Mucosa of rectum (tissue), 2 donors: ENCODE measurements around the gene RNF167.
A peak's percentile ranks its signal among the peaks of the same experiment; 100 is the strongest.
"Not testable (repeated sequence)": the region's sequence is repeated elsewhere in the genome, so short reads cannot be mapped to it uniquely, and the experiment has no call there.

Experiments used
- H3K27ac ChIP-seq, 2 donors: one replicate each; pipeline ENCODE4 v1.7.0; 2013; ENCODE audit warnings: inconsistent platforms in 2 of 2, low read depth in 2 of 2, low read length in 2 of 2
- H3K27me3 ChIP-seq, 2 donors: one replicate each; pipeline ENCODE4 v1.7.0; 2013; ENCODE audit warnings: low read length in 2 of 2; ENCODE audit not compliant: control insufficient read depth in 2 of 2, insufficient read depth in 2 of 2
- H3K36me3 ChIP-seq, 2 donors: one replicate each; pipeline ENCODE4 v1.7.0; 2013; ENCODE audit warnings: low read length in 2 of 2; ENCODE audit not compliant: control insufficient read depth in 2 of 2, insufficient read depth in 2 of 2
- H3K4me1 ChIP-seq, 2 donors: one replicate each; pipeline ENCODE4 v1.7.0; 2013; ENCODE audit warnings: low read length in 2 of 2, mild to moderate bottlenecking in 1 of 2; ENCODE audit not compliant: control insufficient read depth in 2 of 2, insufficient read depth in 2 of 2
- H3K4me3 ChIP-seq, 2 donors: one replicate each; pipeline ENCODE4 v1.7.0; 2013; ENCODE audit warnings: low read length in 2 of 2
- H3K9ac ChIP-seq, 2 donors: one replicate each; pipeline ENCODE4 v1.7.0; 2013; ENCODE audit warnings: low read length in 2 of 2, low read depth in 1 of 2, mild to moderate bottlenecking in 1 of 2
- H3K9me3 ChIP-seq, 2 donors: one replicate each; pipeline ENCODE4 v1.7.0; 2013; ENCODE audit warnings: low read length in 2 of 2; ENCODE audit not compliant: control insufficient read depth in 2 of 2
- donor health status: healthy.
- donor health status: Normal muscosa, but diverticular disease.

The RNF167 gene

DNA sequence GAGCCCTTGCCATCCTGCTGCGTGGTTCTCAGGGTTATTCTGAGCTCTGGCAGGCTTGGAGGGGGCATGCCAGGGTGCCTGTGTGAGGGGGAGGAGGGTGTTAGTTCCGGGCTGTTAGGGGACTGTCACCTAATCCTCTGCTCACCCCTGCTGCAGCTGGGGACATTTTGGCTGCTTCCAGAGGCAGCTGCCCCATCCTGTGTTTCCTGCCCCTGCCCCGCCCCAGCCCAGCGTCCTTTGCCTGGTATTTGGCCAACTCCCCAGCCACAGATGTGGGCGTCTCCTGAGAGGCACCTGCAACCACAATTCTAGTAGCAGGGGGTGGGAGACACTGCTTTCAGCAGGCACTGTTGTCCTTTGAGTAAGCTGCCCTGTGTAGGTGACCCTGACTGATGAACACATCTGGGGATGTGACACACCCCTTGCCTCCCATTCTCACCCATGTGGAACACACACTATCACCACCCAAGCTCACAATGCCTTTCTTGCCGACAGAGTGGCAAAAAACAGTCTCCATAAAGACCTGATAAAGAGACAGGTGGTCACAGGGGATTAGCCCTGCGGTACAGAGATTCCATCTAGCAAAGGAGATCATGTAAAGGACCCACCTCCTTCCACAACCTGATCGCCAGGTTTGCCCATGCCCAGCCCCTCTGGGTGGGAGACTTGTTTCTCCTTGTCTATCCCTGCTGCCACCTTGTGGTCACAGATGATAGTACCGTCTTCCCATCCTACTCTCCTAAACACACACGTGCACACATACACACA lies 36.8 kb upstream of the RNF167 start, which contains the start of gene CHRNE:
Gene CHRNE (minus strand): TSS at position 48 of the 768 bp plus-strand sequence. CDS start 35 bp downstream, at position 13.
- Histone ChIP-seq H3K9ac (no peak within 1 kb of the TSS), H3K9me3 (no peaks in the 10 kb centered on the region), H3K4me3 (peak within 1 kb of the TSS in 1 of 2 donors; percentile 45), H3K36me3 (no peaks in the 10 kb centered on the region), H3K27me3 (peaks cover 4 to 13% of the 10 kb centered on the region in 2 donors), H3K27ac (peak within 1 kb of the TSS in 1 of 2 donors; percentile 44), H3K4me1 (peaks cover 21 to 29% of the 10 kb centered on the region in 2 donors)

DNA sequence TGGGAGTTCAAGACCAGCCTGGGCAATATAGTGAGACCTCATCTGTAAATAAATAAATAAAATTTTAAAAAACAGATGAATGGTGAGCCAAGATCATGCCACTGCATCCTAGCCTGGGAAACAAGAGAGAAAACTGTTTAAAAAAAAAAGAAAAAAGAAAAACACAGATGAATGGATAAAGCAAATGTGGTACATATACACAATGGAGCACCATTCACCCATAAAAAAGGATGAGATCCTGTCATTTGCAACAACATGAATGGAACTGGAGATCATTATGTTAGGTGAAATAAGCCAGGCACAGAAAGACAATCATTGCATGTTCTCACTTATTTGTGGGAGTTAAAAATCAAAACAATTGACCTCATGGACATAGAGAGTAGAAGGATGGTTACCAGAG lies 33.4 kb upstream of the RNF167 start:
- not testable (repeated sequence) for H3K27me3 ChIP-seq, H3K9me3 ChIP-seq, H3K36me3 ChIP-seq, H3K9ac ChIP-seq, H3K27ac ChIP-seq, H3K4me3 ChIP-seq
- H3K4me1 ChIP-seq = peaks cover 15 to 19% of the 10 kb centered on the region in 2 donors

DNA sequence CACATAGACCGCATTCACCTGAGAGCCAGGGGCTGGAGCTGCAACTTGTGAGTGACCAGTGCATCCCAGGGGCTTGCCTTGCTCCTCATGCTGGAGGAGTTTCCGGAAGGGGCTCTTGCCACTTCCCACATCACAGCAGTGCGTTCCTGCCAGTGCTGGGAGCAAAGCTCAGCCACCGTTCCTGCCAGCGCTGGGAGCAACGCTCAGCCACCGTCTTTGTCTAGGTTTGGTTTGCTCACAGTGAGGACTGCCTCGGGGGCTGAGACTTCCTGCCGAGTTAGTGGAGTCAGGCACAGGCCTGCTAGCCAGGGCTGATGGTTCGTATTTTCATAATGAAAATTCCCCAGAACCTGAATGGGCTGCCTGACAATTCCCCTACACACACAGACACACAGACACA lies 31.8 kb upstream of the RNF167 start:
- H3K36me3 ChIP-seq = no peaks in the 10 kb centered on the region
- H3K9ac ChIP-seq = peak overlapping the region in 1 of 2 donors; percentile 42
- H3K27me3 ChIP-seq = peaks cover 0 to 8% of the 10 kb centered on the region in 2 donors
- H3K27ac ChIP-seq = peak overlapping the region in 1 of 2 donors; percentile 50
- H3K4me3 ChIP-seq = no peak overlapping the region
- peaks cover 10 to 12% of the 10 kb centered on the region in 2 donors for H3K4me1 ChIP-seq
- no peaks in the 10 kb centered on the region for H3K9me3 ChIP-seq

DNA sequence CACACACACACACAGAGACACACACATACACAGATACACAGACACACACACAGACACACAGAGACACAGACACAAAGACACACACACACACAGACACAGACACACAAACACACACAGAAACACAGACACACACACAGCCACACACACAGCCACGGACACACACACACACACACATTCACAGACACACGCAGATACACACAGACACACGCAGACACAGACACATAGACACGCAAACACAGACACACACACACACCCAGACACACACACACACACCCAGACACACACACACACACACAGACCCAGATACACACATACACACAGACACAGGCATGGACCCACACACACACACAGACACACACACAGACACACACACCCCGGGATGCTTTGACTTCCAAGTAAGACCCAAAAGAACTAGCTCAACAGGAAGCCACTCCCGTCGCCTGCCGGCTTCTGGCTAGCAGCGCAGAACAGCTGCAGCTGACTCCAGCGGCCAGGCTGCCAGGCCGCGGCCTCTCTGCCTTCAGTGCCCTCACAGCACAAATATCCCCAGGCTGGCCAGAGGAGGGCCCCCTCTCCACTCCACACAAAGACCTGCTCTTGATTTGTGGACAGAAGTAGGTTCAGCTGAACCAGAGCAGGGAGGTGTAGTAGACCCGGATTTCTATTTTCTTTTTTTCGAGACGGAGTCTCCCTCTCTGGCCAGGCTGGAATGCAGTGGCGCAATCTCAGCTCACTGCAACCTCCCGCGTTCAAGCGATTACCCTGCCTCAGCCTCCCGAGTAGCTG lies 31.2 kb upstream of the RNF167 start:
- Histone ChIP-seq H3K27ac (peak overlapping the region; percentile 13 to 50), H3K4me3 (peak overlapping the region; percentile 3 to 38)

DNA sequence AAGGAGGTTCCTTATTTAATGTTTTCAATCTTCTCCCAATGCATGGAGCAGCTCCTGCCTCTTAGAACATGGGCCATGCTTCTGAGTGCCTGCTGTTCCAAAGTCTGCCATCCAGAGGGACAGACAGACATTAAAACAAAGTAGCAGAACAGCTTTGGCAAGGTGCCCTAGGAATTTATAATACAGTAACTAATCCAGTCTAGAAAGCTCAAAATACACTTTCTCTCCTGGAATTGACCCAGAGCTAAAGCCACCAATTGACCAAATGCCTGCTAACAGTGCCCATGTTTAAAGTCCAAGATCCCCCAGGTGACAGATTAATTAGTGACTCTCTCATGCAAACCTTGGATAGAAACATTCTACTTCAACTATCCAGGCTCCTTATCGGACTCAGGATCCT lies 26.1 kb upstream of the RNF167 start:
- no peak overlapping the region for H3K27ac ChIP-seq
- H3K36me3 ChIP-seq = no peaks in the 10 kb centered on the region
- no peak overlapping the region for H3K9ac ChIP-seq
- H3K4me1 ChIP-seq = peaks cover 2% of the 10 kb centered on the region in 2 donors
- H3K9me3 ChIP-seq = no peaks in the 10 kb centered on the region
- no peaks in the 10 kb centered on the region for H3K27me3 ChIP-seq
- no peak overlapping the region for H3K4me3 ChIP-seq

More for the DNA sequence above, 31.2 kb upstream of the RNF167 start:
- Histone ChIP-seq H3K9me3 (no peaks in the 10 kb centered on the region), H3K9ac (peak overlapping the region; percentile 32 to 42), H3K4me1 (peaks cover 7 to 9% of the 10 kb centered on the region in 2 donors), H3K36me3 (no peaks in the 10 kb centered on the region), H3K27me3 (peaks cover 0 to 8% of the 10 kb centered on the region in 2 donors)

DNA sequence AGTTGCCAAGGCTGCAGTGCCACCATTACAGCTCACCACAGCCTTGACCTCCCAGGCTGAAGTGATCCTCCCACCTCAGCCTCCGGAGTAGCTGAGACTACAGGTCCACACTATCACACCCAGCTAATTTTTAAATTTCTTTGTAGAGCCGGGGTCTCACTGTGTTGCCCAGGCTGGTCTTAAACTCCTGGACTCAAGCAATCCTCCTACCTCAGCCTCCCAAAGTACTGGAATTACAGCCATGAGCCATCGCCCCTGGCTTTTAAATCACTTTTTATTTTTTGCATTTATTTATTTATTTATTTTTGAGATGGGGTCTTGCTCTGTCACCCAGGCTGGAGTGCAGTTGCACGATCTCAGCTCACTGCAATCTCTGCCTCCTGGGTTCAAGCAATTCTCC lies 25.5 kb upstream of the RNF167 start:
- not testable (repeated sequence) for H3K27me3 ChIP-seq, H3K4me1 ChIP-seq, H3K36me3 ChIP-seq, H3K9me3 ChIP-seq, H3K27ac ChIP-seq, H3K4me3 ChIP-seq, H3K9ac ChIP-seq

DNA sequence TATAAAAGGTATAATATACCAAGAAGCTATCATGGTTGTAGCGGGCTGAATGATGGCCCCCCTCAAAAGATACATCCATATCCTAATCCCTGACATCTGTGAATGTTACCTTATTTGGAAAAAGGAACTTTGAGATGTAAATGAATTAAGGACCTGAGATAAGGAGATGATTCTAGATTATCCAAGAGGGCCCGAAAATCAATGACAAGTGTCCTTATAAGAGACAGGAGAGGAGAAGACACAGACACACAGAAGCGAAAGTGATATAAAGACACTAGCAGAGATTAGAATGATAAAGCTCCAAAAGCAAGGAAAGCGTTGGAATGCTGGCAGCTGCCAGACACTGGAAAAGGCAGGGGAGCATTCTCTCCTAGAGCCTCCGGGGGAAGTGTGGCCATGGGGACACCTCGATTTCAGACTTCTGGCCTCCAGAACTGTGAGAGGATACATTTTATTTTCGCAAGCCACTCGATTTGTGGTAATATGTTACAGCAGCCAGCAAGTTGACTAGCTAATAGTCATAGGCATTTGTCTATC lies 20.5 kb upstream of the RNF167 start:
- Histone ChIP-seq H3K4me3 (no peak overlapping the region), H3K9me3 (no peaks in the 10 kb centered on the region), H3K36me3 (no peaks in the 10 kb centered on the region), H3K27ac (no peak overlapping the region), H3K4me1 (no peaks in the 10 kb centered on the region), H3K27me3 (no peaks in the 10 kb centered on the region), H3K9ac (no peak overlapping the region)

DNA sequence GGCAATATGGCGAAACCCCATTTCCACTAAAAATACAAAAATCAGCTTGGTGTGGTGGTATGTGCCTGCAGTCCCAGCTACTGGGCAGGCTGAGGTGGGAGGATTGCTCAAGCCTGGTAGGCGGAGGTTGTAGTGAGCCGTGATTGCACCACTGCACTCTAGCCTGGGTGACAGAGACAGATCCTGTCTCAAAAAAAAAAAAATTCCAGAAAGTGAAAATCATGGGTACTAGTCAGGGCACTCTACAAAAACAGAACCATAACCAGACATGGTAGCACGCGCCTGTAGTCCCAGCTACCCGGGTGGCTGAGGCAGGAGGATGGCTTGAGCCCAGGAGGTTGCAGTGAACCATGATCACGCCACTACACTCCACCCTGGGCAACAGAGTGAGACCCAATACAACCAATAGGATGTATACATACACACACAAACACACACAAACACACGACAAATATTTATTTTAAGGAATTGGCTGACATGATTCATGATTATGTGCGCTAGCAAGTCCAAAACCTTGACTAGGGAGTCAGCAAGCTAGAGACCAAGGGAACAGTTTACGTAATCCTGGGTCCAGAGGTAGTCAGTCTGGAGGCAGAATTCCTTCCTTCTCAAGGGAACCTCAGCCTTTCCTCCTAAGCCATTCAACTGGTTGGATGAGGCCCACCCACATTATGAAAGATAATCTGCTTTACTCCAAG lies 19.6 kb upstream of the RNF167 start:
- Histone ChIP-seq H3K4me3 (no peak overlapping the region), H3K4me1 (no peaks in the 10 kb centered on the region), H3K27ac (no peak overlapping the region), H3K9me3 (no peaks in the 10 kb centered on the region), H3K27me3 (no peaks in the 10 kb centered on the region), H3K36me3 (no peaks in the 10 kb centered on the region), H3K9ac (no peak overlapping the region)

DNA sequence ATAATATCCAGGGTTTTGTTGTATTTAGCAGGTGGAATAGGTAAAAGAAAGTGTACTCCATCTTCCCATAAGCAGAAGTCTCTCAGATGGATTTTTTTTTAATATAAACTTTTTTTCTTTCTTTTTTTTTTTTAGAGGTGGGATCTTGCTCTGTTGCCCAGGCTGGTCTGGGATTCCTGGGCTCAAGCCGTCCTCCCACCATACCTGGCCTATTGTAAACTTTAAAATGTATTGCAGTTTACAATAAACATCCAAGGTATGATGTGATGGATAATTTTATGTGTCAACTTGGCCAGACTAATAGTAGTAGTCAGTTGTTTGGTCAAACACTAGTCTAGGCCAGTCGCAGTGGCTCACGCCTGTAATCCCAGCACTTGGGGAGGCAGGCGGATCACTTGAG lies 18.7 kb upstream of the RNF167 start:
- H3K9me3 ChIP-seq = no peaks in the 10 kb centered on the region
- no peaks in the 10 kb centered on the region for H3K36me3 ChIP-seq
- H3K4me3 ChIP-seq = no peak overlapping the region
- H3K4me1 ChIP-seq = no peaks in the 10 kb centered on the region
- H3K9ac ChIP-seq = no peak overlapping the region
- no peaks in the 10 kb centered on the region for H3K27me3 ChIP-seq
- H3K27ac ChIP-seq = no peak overlapping the region
